Left cardiac atrium (tissue), 4 donors: ENCODE measurements around the gene F2RL3. TPM values are rescaled to one million over a fixed set of nuclear protein-coding genes. Genes with fewer than 3 reads are reported as not detected.
"Not testable (repeated sequence)": the region's sequence is repeated elsewhere in the genome, so short reads cannot be mapped to it uniquely, and the experiment has no call there.

Experiments used
- ATAC-seq, 2 donors: fragments of 200-7000 bp; cut with Tn5 transposase; one replicate each; pipeline ENCODE4 v1.9.1; 2020; ENCODE audit warnings: mild to moderate bottlenecking in 2 of 2, moderate library complexity in 2 of 2
- DNase-seq: peaks from one replicate; pipeline ENCODE4 v3.0.0-alpha.2; 2020
- intact Hi-C, 2 donors: fragments of 100-400 bp; cut with DNase I; formaldehyde crosslinking; loops; one replicate each; pipeline versions ENCODE4 v1.14.1 to v1.15.1; 2022 to 2023
- total RNA-seq, 2 donors: library from RNA; stranded (reverse); fragmentation: NEBNext Ultra II Directional; extraction: Animal tissue kit (Norgen Biotek cat#: 25700); gene quantifications; one replicate each; pipeline ENCODE4 v1.2.1, GENCODE V29; 2021
- donor health status: DM: no; HTN: yes; CAD: no.
- donor health status: DM: no; HTN: yes; CAD: no; lungs with severe emphysema.
- donor health status: DM: yes; HTN: yes; CAD: no.
- donor health status: Dilated cardiomyopathy.

Gene F2RL3
- total RNA-seq, 2 donors from 2014 or later = 2.3 TPM

- no peak for DNase-seq
- intact Hi-C loops = no loop called here
These were observed 24.0 kb downstream of the F2RL3 start for GRCh38 chr19:16912780-16913179.

GRCh38 chr19:16914421-16914820 is 25.6 kb downstream of the F2RL3 start:
- intact Hi-C loops = no loop called here
- DNase-seq (no peak), ATAC-seq (no peak)

More at GRCh38 chr19:16912780-16913179, 24.0 kb downstream of the F2RL3 start:
- no peak for ATAC-seq

GRCh38 chr19:16915135-16915534 is 26.3 kb downstream of the F2RL3 start:
- intact Hi-C loops = no loop called here
- DNase-seq (no peak), ATAC-seq (no peak)

GRCh38 chr19:16915734-16916133 is 26.9 kb downstream of the F2RL3 start:
- ATAC-seq (no peak), DNase-seq (no peak)
- intact Hi-C loops = no loop called here

- ATAC-seq (no peak), DNase-seq (no peak)
- intact Hi-C loops = no loop called here
These were observed 28.6 kb downstream of the F2RL3 start for GRCh38 chr19:16917401-16917800.

- ATAC-seq (no peak), DNase-seq (no peak)
- intact Hi-C loops = no loop called here
These were observed 30.7 kb downstream of the F2RL3 start for GRCh38 chr19:16919496-16919895.

- intact Hi-C loops = no loop called here
- ATAC-seq (peak in 1 of 2 donors; percentile 26), DNase-seq (no peak)
These were observed 32.2 kb downstream of the F2RL3 start for GRCh38 chr19:16920816-16921529.

- DNase-seq (no peak), ATAC-seq (no peak)
- intact Hi-C loops = no loop called here
These were observed 33.2 kb downstream of the F2RL3 start for GRCh38 chr19:16921766-16922591.

GRCh38 chr19:16922592-16922934 is 33.8 kb downstream of the F2RL3 start:
- ATAC-seq = no peak
- no peak for DNase-seq
- intact Hi-C loops = no loop called here

- intact Hi-C loops = no loop called here
- no peak for DNase-seq
- ATAC-seq = no peak
These were observed 34.1 kb downstream of the F2RL3 start for GRCh38 chr19:16922949-16923348.

GRCh38 chr19:16927883-16928282 is 39.1 kb downstream of the F2RL3 start:
- ATAC-seq (no peak), DNase-seq (no peak)
- intact Hi-C loops = no loop called here

- no peak for DNase-seq
- no peak for ATAC-seq
- intact Hi-C loops = no loop called here
These were observed 39.6 kb downstream of the F2RL3 start for GRCh38 chr19:16928351-16928750.

- no peak for DNase-seq
- no peak for ATAC-seq
- intact Hi-C loops = no loop called here
These were observed 40.1 kb downstream of the F2RL3 start for GRCh38 chr19:16928916-16929315.

GRCh38 chr19:16930753-16931152 is 42.0 kb downstream of the F2RL3 start:
- DNase-seq = no peak
- ATAC-seq = no peak
- intact Hi-C loops = no loop called here

- no peak for ATAC-seq
- intact Hi-C loops = no loop called here
- no peak for DNase-seq
These were observed 42.5 kb downstream of the F2RL3 start for GRCh38 chr19:16931306-16931705.

- ATAC-seq (no peak), DNase-seq (no peak)
- intact Hi-C loops = no loop called here
These were observed 45.7 kb downstream of the F2RL3 start for GRCh38 chr19:16934489-16934888.

GRCh38 chr19:16936901-16937300 is 48.1 kb downstream of the F2RL3 start:
- ATAC-seq (no peak), DNase-seq (no peak)
- intact Hi-C loops = no loop called here

GRCh38 chr19:16937796-16938195 is 49.0 kb downstream of the F2RL3 start:
- ATAC-seq, intact Hi-C loops, DNase-seq: not testable (repeated sequence)

- no peak for ATAC-seq
- intact Hi-C loops = no loop called here
- DNase-seq = no peak
These were observed 49.4 kb downstream of the F2RL3 start for GRCh38 chr19:16938211-16938610.

- ATAC-seq, DNase-seq, intact Hi-C loops: not testable (repeated sequence)
These were observed 51.3 kb downstream of the F2RL3 start for GRCh38 chr19:16940063-16940462.

GRCh38 chr19:16940626-16941025 is 51.8 kb downstream of the F2RL3 start:
- no peak for ATAC-seq
- intact Hi-C loops = no loop called here

More at GRCh38 chr19:16940626-16941025, 51.8 kb downstream of the F2RL3 start:
- no peak for DNase-seq
